Ascending aorta (tissue), 2 donors: ENCODE results near the gene EHMT1. TPM values are rescaled to one million over a fixed set of nuclear protein-coding genes. Genes with fewer than 3 reads are reported as not detected.

ENCODE experiments used
- DNase-seq, 2 donors: peaks; one replicate each; pipeline ENCODE4 v3.0.0-alpha.2; 2019; ENCODE audit warnings: low spot score in 2 of 2
- H3K27ac ChIP-seq, 2 donors: fragments of 200-600 bp; sonication (generic); one replicate each; pipeline ENCODE4 v1.5.1; 2016 to 2017; ENCODE audit warnings: mild to moderate bottlenecking in 1 of 2
- H3K27me3 ChIP-seq: fragments of 200-600 bp; sonication (generic); one replicate; pipeline ENCODE4 v1.5.1; 2017
- H3K36me3 ChIP-seq, 2 donors: fragments of 200-600 bp; sonication (generic); one replicate each; pipeline ENCODE4 v1.5.1; 2016
- H3K4me1 ChIP-seq, 2 donors: fragments of 200-600 bp; sonication (generic); one replicate each; pipeline ENCODE4 v1.5.1; 2016 to 2017; ENCODE audit warnings: mild to moderate bottlenecking in 1 of 2
- H3K4me3 ChIP-seq, 2 donors: fragments of 200-600 bp; sonication (generic); one replicate each; pipeline ENCODE4 v1.5.1; 2016 to 2017; ENCODE audit warnings: mild to moderate bottlenecking in 1 of 2
- H3K9me3 ChIP-seq, 2 donors: fragments of 200-600 bp; sonication (generic); one replicate each; pipeline ENCODE4 v1.5.1; 2016
- CTCF ChIP-seq, 3 experiments: fragments of 200-600 bp in 2 of 3; fragments of 450-650 bp in 1 of 3; sonication (generic) in 2 of 3; IDR thresholded peaks; one replicate each; pipeline ENCODE4 v1.5.1; 2016 to 2019; ENCODE audit warnings: antibody characterized with exemption in 3 of 3, mild to moderate bottlenecking in 1 of 3, moderate library complexity in 1 of 3
- intact Hi-C: fragments of 100-400 bp; cut with DNase I; formaldehyde crosslinking; loops from one replicate; pipeline ENCODE4 v1.15.1; 2023
- total RNA-seq: library from RNA; depleted of rRNA; stranded (reverse); fragments of >200 nt; gene quantifications from one replicate; pipeline ENCODE4 v1.1.0, GENCODE V29; 2016

Gene EHMT1
- total RNA-seq, 1 donor from 2014 or later: 49.9 TPM

DNA sequence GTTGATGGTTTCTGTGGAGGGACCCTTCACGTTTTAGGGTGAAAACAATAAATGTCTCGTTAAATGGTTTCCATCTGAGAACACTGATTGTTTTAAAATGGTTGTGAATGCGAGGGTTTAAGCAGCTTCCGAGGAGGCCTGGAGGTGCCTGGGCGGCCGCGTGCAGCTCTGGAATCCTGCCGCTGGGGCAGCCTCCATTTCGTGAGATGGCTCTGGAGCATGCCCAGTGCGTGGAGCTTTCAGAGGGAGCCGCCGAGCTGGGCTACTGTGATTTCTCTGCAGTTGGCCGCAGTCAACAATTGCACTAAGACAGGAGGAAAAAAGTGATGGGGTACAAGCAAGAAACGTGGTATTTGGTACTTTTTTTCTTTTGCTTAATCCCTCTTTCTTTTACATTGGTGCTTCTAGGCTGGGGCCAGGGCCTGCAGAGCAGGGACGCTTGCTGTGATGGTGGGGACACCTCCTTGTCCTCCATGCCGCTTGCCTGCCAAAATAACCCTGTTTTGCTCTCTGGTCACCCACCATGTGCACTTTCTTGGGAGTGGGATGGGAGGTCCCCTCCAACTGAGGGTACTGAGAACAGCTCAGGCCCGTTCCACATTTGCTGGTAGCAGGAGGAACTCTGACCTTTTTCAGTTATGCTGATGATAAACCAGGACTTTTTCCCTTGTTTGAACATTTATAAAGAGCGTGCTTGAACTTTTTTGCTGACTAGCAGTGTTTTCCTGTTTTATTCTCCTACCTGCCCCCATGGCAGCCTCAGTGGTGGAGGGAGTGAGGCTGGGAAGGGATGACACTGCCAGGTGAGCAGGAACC is 47.1 kb downstream of the EHMT1 start:
- Histone ChIP-seq H3K4me1 (peaks cover 2 to 5% of the 10 kb centered on the region in 2 donors), H3K9me3 (no peaks in the 10 kb centered on the region), H3K36me3 (peaks cover 0 to 5% of the 10 kb centered on the region in 2 donors), H3K27ac (no peak overlapping the region), H3K27me3 (no peaks in the 10 kb centered on the region), H3K4me3 (no peak overlapping the region)
- DNase-seq: no peak
- no peak for TF ChIP-seq CTCF (IDR thresholded peaks at IDR 0.05)
- intact Hi-C loops: no loop called here

DNA sequence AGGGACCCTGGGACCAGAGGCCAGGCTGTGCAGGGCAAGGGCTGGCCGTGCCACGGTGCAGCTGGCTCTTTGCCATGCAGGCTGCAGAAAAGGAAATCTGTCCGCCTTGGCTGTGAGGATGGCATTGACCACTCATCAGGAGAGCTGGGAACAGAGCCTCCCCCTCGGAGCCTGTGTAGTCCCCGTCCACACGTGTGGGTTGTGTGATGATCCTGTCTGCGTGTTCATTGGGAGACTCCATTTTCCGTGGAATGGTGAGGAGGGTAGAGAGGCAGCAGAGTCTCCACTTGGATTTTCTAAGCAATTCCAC is 47.7 kb downstream of the EHMT1 start:
- no peak for DNase-seq
- no peak for TF ChIP-seq CTCF (IDR thresholded peaks at IDR 0.05)
- H3K4me1 ChIP-seq: peaks cover 2 to 5% of the 10 kb centered on the region in 2 donors
- intact Hi-C loops: no loop called here
- H3K27ac ChIP-seq: no peak overlapping the region
- H3K4me3 ChIP-seq: no peak overlapping the region
- peaks cover 0 to 5% of the 10 kb centered on the region in 2 donors for H3K36me3 ChIP-seq
- H3K9me3 ChIP-seq: no peaks in the 10 kb centered on the region
- H3K27me3 ChIP-seq: no peaks in the 10 kb centered on the region

DNA sequence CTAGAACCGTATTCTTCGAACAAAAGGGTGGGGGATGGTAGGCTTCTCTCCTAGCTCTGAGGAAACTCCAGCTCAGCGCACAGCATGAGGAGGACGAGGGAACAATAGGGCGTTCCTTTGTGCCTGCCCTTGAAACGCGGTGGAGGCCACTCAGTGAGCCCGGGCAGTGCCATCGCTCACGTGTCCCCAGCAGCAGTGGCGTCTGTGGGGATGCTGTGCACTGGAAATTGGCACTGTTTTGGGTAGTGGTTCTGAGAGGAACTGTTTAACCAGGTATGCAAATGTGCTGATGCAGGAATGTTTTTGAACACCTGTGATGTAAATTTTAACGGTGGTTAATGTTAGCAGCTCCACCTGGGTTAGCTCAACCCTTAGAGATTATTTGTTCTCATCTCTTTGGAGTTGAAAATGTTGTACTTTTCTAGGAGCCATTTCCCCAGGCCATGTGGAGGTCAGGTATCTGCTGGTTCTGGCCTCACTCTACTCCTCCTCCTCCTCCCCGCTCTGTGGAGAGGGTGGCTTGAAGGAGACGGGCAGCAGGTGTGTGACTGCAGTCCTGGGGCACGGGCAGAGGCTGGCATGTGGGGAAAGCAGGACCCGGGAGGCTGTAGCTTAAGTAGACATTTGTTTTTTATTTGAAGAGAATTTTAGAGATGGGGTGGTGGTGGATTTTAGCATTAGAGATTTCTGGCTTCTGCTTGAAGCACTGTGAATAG is 48.3 kb downstream of the EHMT1 start:
- no peak for DNase-seq
- Histone ChIP-seq H3K4me3 (no peak overlapping the region), H3K36me3 (peaks cover 0 to 5% of the 10 kb centered on the region in 2 donors), H3K9me3 (no peaks in the 10 kb centered on the region), H3K27ac (no peak overlapping the region), H3K4me1 (peaks cover 2 to 5% of the 10 kb centered on the region in 2 donors), H3K27me3 (no peaks in the 10 kb centered on the region)
- no peak for TF ChIP-seq CTCF (IDR thresholded peaks at IDR 0.05)
- intact Hi-C loops: no loop called here

GRCh38 chr9:137668203-137668602 is 49.4 kb downstream of the EHMT1 start:
- TF ChIP-seq CTCF (IDR thresholded peaks at IDR 0.05): no peak
- no peak for DNase-seq
- Histone ChIP-seq H3K36me3 (peaks cover 0 to 5% of the 10 kb centered on the region in 2 donors), H3K4me3 (no peak overlapping the region), H3K27me3 (no peaks in the 10 kb centered on the region), H3K9me3 (no peaks in the 10 kb centered on the region), H3K27ac (no peak overlapping the region), H3K4me1 (peaks cover 5 to 6% of the 10 kb centered on the region in 2 donors)
- intact Hi-C loops: no loop called here

GRCh38 chr9:137669261-137669672 is 50.5 kb downstream of the EHMT1 start:
- no peak overlapping the region for H3K4me3 ChIP-seq
- no peaks in the 10 kb centered on the region for H3K27me3 ChIP-seq
- intact Hi-C loops: no loop called here
- DNase-seq: no peak
- H3K4me1 ChIP-seq: peaks cover 6 to 9% of the 10 kb centered on the region in 2 donors
- peaks cover 0 to 5% of the 10 kb centered on the region in 2 donors for H3K36me3 ChIP-seq
- H3K27ac ChIP-seq: no peak overlapping the region
- no peaks in the 10 kb centered on the region for H3K9me3 ChIP-seq
- TF ChIP-seq CTCF (IDR thresholded peaks at IDR 0.05): no peak
